SK-N-SH treated with all-trans-retinoic acid at 6 μM for 48 hours (cell line): Measurements from ENCODE around the gene AGAP3.

Source experiments
- ATAC-seq: fragments of 200-7000 bp; cut with Tn5 transposase; 3 replicates; pipeline ENCODE4 v1.9.1; 2020; ENCODE audit warnings: mild to moderate bottlenecking, moderate library complexity
- ARNTL ChIP-seq: fragments of 450-650 bp; formaldehyde crosslinking; IDR thresholded peaks from 2 replicates; pipeline ENCODE4 v1.5.0; 2020; ENCODE audit warnings: low read depth, mild to moderate bottlenecking, moderate library complexity, borderline replicate concordance
- BACH2 ChIP-seq: fragments of 250-450 bp; sonication (Bioruptor Pico); IDR thresholded peaks from 2 replicates; pipeline ENCODE4 v1.9.0; 2021; ENCODE audit warnings: mild to moderate bottlenecking, borderline replicate concordance
- CREB5 ChIP-seq: fragments of 250-450 bp; sonication (Bioruptor Pico); IDR thresholded peaks from 2 replicates; pipeline ENCODE4 v1.5.1; 2020; ENCODE audit warnings: low read depth, mild to moderate bottlenecking, moderate library complexity
- CSDC2 ChIP-seq: fragments of 250-450 bp; sonication (Bioruptor Pico); IDR thresholded peaks from 2 replicates; pipeline ENCODE4 v1.5.0; 2020; ENCODE audit warnings: mild to moderate bottlenecking, moderate library complexity
- CSRNP3 ChIP-seq: fragments of 250-450 bp; sonication (Bioruptor Pico); IDR thresholded peaks from 2 replicates; pipeline ENCODE4 v1.5.1; 2021; ENCODE audit warnings: mild to moderate bottlenecking, moderate library complexity
- ESRRG ChIP-seq: fragments of 250-450 bp; sonication (Bioruptor Pico); IDR thresholded peaks from 2 replicates; pipeline ENCODE4 v1.6.1; 2021; ENCODE audit warnings: mild to moderate bottlenecking
- GLIS3 ChIP-seq: fragments of 250-450 bp; sonication (Bioruptor Pico); IDR thresholded peaks from 2 replicates; pipeline ENCODE4 v1.5.0; 2020; ENCODE audit warnings: mild to moderate bottlenecking, moderate library complexity
- ISL1 ChIP-seq: fragments of 250-450 bp; sonication (Bioruptor Pico); IDR thresholded peaks from 2 replicates; pipeline ENCODE4 v2.1.2; 2022; ENCODE audit warnings: mild to moderate bottlenecking, moderate library complexity
- OSR1 ChIP-seq: fragments of 250-450 bp; sonication (Bioruptor Pico); IDR thresholded peaks from 2 replicates; pipeline ENCODE4 v1.8.0; 2022; ENCODE audit warnings: moderate library complexity, mild to moderate bottlenecking, inconsistent platforms
- POU6F1 ChIP-seq: fragments of 250-450 bp; sonication (Bioruptor Pico); IDR thresholded peaks from 2 replicates; pipeline ENCODE4 v1.8.0; 2021; ENCODE audit warnings: low read depth, mild to moderate bottlenecking, moderate library complexity, borderline replicate concordance
- RARB ChIP-seq: fragments of 250-450 bp; sonication (Bioruptor Pico); IDR thresholded peaks from 2 replicates; pipeline ENCODE4 v1.8.0; 2021; ENCODE audit warnings: mild to moderate bottlenecking, moderate library complexity
- SNAI2 ChIP-seq: fragments of 250-450 bp; sonication (Bioruptor Pico); IDR thresholded peaks from 2 replicates; pipeline ENCODE4 v1.5.0; 2020; ENCODE audit warnings: mild to moderate bottlenecking, moderate library complexity
- TCF4 ChIP-seq: fragments of 250-450 bp; sonication (Bioruptor Pico); IDR thresholded peaks from 2 replicates; pipeline ENCODE4 v1.8.0; 2021; ENCODE audit warnings: mild to moderate bottlenecking, moderate library complexity, borderline replicate concordance
- TSHZ2 ChIP-seq: fragments of 250-450 bp; sonication (Bioruptor Pico); IDR thresholded peaks from 2 replicates; pipeline ENCODE4 v1.5.0; 2020; ENCODE audit warnings: mild to moderate bottlenecking, moderate library complexity
- ZC3H10 ChIP-seq: fragments of 250-450 bp; sonication (Bioruptor Pico); IDR thresholded peaks from 2 replicates; pipeline ENCODE4 v1.5.1; 2021; ENCODE audit warnings: mild to moderate bottlenecking, moderate library complexity
- ZFP30 ChIP-seq: fragments of 450-650 bp; formaldehyde crosslinking; IDR thresholded peaks from 2 replicates; pipeline ENCODE4 v1.5.0; 2022; ENCODE audit warnings: mild to moderate bottlenecking, moderate library complexity
- ZNF565 ChIP-seq: fragments of 450-650 bp; formaldehyde crosslinking; conservative IDR thresholded peaks from 2 replicates; pipeline ENCODE4 v1.5.0; 2020; ENCODE audit warnings: low read depth, mild to moderate bottlenecking, moderate library complexity
- ZNF70 ChIP-seq: fragments of 450-650 bp; formaldehyde crosslinking; IDR thresholded peaks from 2 replicates; pipeline ENCODE4 v1.5.0; 2020; ENCODE audit warnings: mild to moderate bottlenecking, moderate library complexity
- ZNF8 ChIP-seq: fragments of 450-650 bp; formaldehyde crosslinking; IDR thresholded peaks from 2 replicates; pipeline ENCODE4 v1.5.0; 2020; ENCODE audit warnings: mild to moderate bottlenecking, moderate library complexity

Gene AGAP3

GRCh38 chr7:151135866-151136843, 49.9 kb downstream of the AGAP3 start:
- no peak for TF ChIP-seq TSHZ2 (CRISPR knock-in tag)
- TF ChIP-seq POU6F1 (CRISPR knock-in tag): no peak
- no peak for TF ChIP-seq BACH2 (CRISPR knock-in tag)
- TF ChIP-seq ZNF565: no peak
- no peak for TF ChIP-seq RARB (CRISPR knock-in tag)
- ATAC-seq: no peak

GRCh38 chr7:151137076-151137675, 50.9 kb downstream of the AGAP3 start:
- ATAC-seq: no peak
- TF ChIP-seq CSRNP3 (CRISPR knock-in tag): no peak

GRCh38 chr7:151137791-151138152, 51.5 kb downstream of the AGAP3 start:
- no peak for ATAC-seq
- TF ChIP-seq ZFP30 (no peak), ARNTL (CRISPR knock-in tag) (no peak), RARB (CRISPR knock-in tag) (no peak), TCF4 (CRISPR knock-in tag) (no peak), BACH2 (CRISPR knock-in tag) (no peak), CREB5 (CRISPR knock-in tag) (no peak), ESRRG (CRISPR knock-in tag) (no peak), SNAI2 (no peak), GLIS3 (CRISPR knock-in tag) (no peak), ZNF565 (no peak), TSHZ2 (CRISPR knock-in tag) (no peak), ISL1 (no peak), POU6F1 (CRISPR knock-in tag) (no peak), ZNF70 (CRISPR knock-in tag) (no peak), ZNF8 (CRISPR knock-in tag) (no peak), OSR1 (no peak), ZC3H10 (CRISPR knock-in tag) (no peak), CSDC2 (CRISPR knock-in tag) (no peak)
